Aorta (tissue), 5 donors: Measurements from ENCODE around the gene SPP1. TPM values are rescaled to one million over a fixed set of nuclear protein-coding genes. Genes with fewer than 3 reads are reported as not detected.
A peak's percentile ranks its signal among the peaks of the same experiment; 100 is the strongest.

ENCODE experiments used
- ATAC-seq: fragments of 200-7000 bp; cut with Tn5 transposase; one replicate; pipeline ENCODE4 v1.9.1; 2022; ENCODE audit warnings: moderate library complexity; ENCODE audit not compliant: low FRiP score
- DNase-seq, 2 donors: peaks; one replicate each; pipeline ENCODE4 v3.0.0-alpha.2; 2020
- H3K27ac ChIP-seq, 2 donors: one replicate each; pipeline ENCODE4 v1.5.1; 2013; ENCODE audit warnings: low read length in 2 of 2, mild to moderate bottlenecking in 2 of 2, moderate library complexity in 2 of 2, control low read depth in 1 of 2, inconsistent platforms in 1 of 2, low read depth in 1 of 2
- H3K27me3 ChIP-seq, 2 donors: one replicate each; pipeline ENCODE4 v1.6.1; 2013; ENCODE audit warnings: control low read depth in 1 of 2, low read length in 1 of 2, mild to moderate bottlenecking in 1 of 2, moderate library complexity in 1 of 2; ENCODE audit not compliant: insufficient read depth in 2 of 2, control insufficient read depth in 1 of 2
- H3K36me3 ChIP-seq, 2 donors: one replicate each; pipeline ENCODE4 v1.6.1; 2013; ENCODE audit warnings: control low read depth in 1 of 2, low read length in 1 of 2, mild to moderate bottlenecking in 1 of 2; ENCODE audit not compliant: insufficient read depth in 2 of 2, control insufficient read depth in 1 of 2
- H3K4me1 ChIP-seq, 2 donors: one replicate each; pipeline ENCODE4 v1.6.1; 2013; ENCODE audit warnings: low read length in 2 of 2, control low read depth in 1 of 2, mild to moderate bottlenecking in 1 of 2, moderate library complexity in 1 of 2; ENCODE audit not compliant: insufficient read depth in 2 of 2, control insufficient read depth in 1 of 2
- H3K4me3 ChIP-seq, 2 donors: one replicate each; pipeline ENCODE4 v1.5.1; 2013; ENCODE audit warnings: low read length in 2 of 2, control low read depth in 1 of 2, mild to moderate bottlenecking in 1 of 2
- H3K9me3 ChIP-seq: one replicate; pipeline ENCODE4 v1.6.1; 2013; ENCODE audit warnings: mild to moderate bottlenecking, low read length; ENCODE audit not compliant: control insufficient read depth
- WGBS, 2 donors: extraction: QIAGEN DNeasy Blood & Tissue Kit; methylation state at CpG; one replicate each; pipeline ENCODE4 v1.1.7; 2013; 5-methylcytosine and 5-hydroxymethylcytosine counted together
- intact Hi-C, 2 donors: fragments of 100-400 bp; cut with DNase I; formaldehyde crosslinking; loops; one replicate each; pipeline versions ENCODE4 v1.14.2 to v1.15.0; 2022
- polyA plus RNA-seq, 2 donors: library from polyadenylated mRNA; stranded (reverse); fragments of 200-250 nt; gene quantifications; one replicate each; pipeline ENCODE4 v1.2.3, GENCODE V29; 2013
- total RNA-seq, 2 donors: library from RNA; stranded (reverse); fragmentation: NEBNext Ultra II Directional; extraction: Animal tissue kit (Norgen Biotek cat#: 25700); gene quantifications; one replicate each; pipeline ENCODE4 v1.2.1, GENCODE V29; 2021
- donor health status: healthy with polysubstance abuse.
- donor health status: Bipolar disorder and iron deficiency.
- donor health status: DM: no; HTN: no; CAD: no.
- donor health status: DM: no; HTN: no; CAD: no.
- donor health status: DM: yes; HTN: yes; CAD: no.

The SPP1 gene
- total and polyA plus RNA-seq, 4 donors: 3.7 to 199 (median 135) TPM

DNA sequence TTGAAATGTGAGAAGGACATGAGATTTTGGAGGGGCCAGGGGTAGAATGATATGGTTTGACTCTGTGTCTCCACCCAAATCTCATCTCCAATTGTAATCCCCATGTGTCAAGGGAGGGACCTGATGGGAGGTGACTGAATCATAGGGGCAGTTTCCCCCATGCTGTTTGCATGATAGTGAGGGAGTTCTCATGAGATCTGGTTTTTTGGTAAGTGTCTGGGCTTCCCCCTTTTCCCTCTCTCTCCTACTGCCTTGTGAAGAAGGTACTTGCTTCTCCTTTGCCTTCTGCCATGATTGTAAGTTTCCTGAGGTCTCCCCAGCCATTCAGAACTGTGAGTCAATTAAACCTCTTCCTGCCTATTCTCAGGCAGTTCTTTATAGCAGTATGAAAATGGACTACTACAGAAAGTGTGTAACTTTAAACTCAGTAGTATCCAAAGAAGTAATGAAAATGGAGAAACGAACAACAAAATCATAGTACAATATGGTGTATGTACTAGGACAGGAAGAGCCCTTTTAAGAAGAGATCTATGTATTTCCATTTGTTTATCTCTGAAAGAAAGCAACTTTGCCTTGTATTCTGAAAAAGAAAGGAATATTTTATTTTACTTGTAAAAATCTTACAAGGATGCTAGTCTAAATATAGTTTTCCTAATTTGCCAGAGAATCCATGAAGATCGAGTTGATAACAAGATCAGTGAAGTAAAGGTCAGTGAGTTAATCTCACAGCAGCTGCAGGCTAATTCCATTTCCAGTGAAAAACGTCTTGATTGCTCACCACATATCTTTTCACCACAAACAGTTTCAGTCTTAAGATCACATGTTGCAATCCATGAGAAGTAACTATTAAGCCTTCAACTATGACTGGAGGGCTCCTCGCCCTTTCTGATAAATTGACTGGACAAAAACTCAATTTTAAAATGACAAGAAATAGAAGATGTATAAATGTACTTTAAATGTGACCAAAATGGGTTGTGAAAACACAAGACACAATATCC lies 52.4 kb downstream of the SPP1 start:
- no peak for DNase-seq
- intact Hi-C loops: no loop called here
- 39 to 45% methylated on average over 4 of the region's 4 CpGs for WGBS, 2 donors
- peaks cover 0 to 6% of the 10 kb centered on the region in 2 donors for H3K36me3 ChIP-seq
- H3K4me1 ChIP-seq: peaks cover 2 to 6% of the 10 kb centered on the region in 2 donors
- no peak overlapping the region for H3K4me3 ChIP-seq
- ATAC-seq: peak; percentile 39
- H3K27me3 ChIP-seq: no peaks in the 10 kb centered on the region
- H3K27ac ChIP-seq: no peak overlapping the region
- H3K9me3 ChIP-seq: no peaks in the 10 kb centered on the region

DNA sequence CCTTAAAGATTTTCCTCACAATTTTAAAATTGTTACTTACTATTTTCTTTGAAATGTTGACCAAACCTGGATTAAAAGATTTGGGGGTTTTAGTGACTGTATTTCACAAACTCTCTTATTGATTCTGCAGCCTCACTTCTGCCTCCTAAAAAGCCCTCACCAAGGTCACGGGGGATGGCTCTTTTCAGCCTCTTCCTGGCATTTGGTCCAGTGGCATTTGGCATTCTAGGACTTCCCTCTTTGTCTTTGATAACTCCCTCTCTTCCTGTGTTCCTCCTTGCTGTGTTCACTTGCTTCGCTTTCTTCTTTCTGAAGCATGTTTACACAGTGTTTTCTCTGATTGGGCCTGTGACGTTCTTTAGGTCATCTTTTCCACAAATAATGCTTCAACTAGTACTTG lies 53.4 kb downstream of the SPP1 start:
- ATAC-seq (no peak), DNase-seq (no peak)
- Histone ChIP-seq H3K4me3 (no peak overlapping the region), H3K36me3 (peaks cover 0 to 9% of the 10 kb centered on the region in 2 donors), H3K27ac (no peak overlapping the region), H3K9me3 (no peaks in the 10 kb centered on the region), H3K4me1 (peaks cover 2 to 6% of the 10 kb centered on the region in 2 donors), H3K27me3 (no peaks in the 10 kb centered on the region)
- 51 to 54% methylated on average over 3 of the region's 3 CpGs for WGBS, 2 donors
- intact Hi-C loops: no loop called here

GRCh38 chr4:88029556-88029955 lies 54.0 kb downstream of the SPP1 start:
- ATAC-seq: no peak
- intact Hi-C loops: no loop called here

GRCh38 chr4:88030565-88031310 lies 55.2 kb downstream of the SPP1 start:
- no peak for DNase-seq
- Histone ChIP-seq H3K27ac (no peak overlapping the region), H3K4me3 (no peak overlapping the region), H3K9me3 (no peaks in the 10 kb centered on the region), H3K27me3 (no peaks in the 10 kb centered on the region), H3K4me1 (peaks cover 2 to 6% of the 10 kb centered on the region in 2 donors), H3K36me3 (peaks cover 0 to 10% of the 10 kb centered on the region in 2 donors)
- intact Hi-C loops: loop anchor here in 1 of 2 donors (2.0 kb wide), 1 partner anchor 182 kb away; no protein-coding TSS in a partner anchor
- no peak for ATAC-seq
- WGBS, 2 donors: 81 to 82% methylated on average over 12 of the region's 12 CpGs

More at GRCh38 chr4:88029556-88029955, 54.0 kb downstream of the SPP1 start:
- Histone ChIP-seq H3K27me3 (no peaks in the 10 kb centered on the region), H3K4me1 (peaks cover 2 to 6% of the 10 kb centered on the region in 2 donors), H3K36me3 (peaks cover 0 to 9% of the 10 kb centered on the region in 2 donors), H3K4me3 (no peak overlapping the region), H3K27ac (peak overlapping the region in 1 of 2 donors; percentile 12), H3K9me3 (no peaks in the 10 kb centered on the region)
- 59% methylated on average over 3 of the region's 3 CpGs for WGBS, 2 donors
- no peak for DNase-seq

Other genes starting within 250 kb of the SPP1 start
- 1 to 10 TPM in 1 of 2 donors, not detected in 1; 2.6 TPM for gene IBSP, start 176.2 kb upstream of the SPP1 start, total RNA-seq
- not detected for gene IBSP, start 176.2 kb upstream of the SPP1 start, polyA plus RNA-seq
- gene MEPE, start 142.7 kb upstream of the SPP1 start, total RNA-seq: not detected
- gene MEPE, start 142.7 kb upstream of the SPP1 start, polyA plus RNA-seq: not detected
- 100 to 1,000 TPM; 132 to 311 TPM for gene PKD2, start 31.9 kb downstream of the SPP1 start, total RNA-seq
- 10 to 100 TPM; 62.7 to 87.3 TPM for gene PKD2, start 31.9 kb downstream of the SPP1 start, polyA plus RNA-seq
- 1 to 10 TPM; 3.5 to 3.7 TPM for gene ABCG2, start 182.9 kb downstream of the SPP1 start, total RNA-seq
- gene ABCG2, start 182.9 kb downstream of the SPP1 start, polyA plus RNA-seq: 1 to 10 TPM in 1 of 2 donors, under 1 TPM in 1; 0.67 to 2.8 TPM